ENCODE results near the gene ISG15. TPM values are rescaled to one million over a fixed set of nuclear protein-coding genes. Genes with fewer than 3 reads are reported as not detected.

ISG15 gene
- polyA plus RNA-seq, 1 of the 3 experiments (the other 2 are of a cell fraction) = 28.6 TPM

GRCh38 chr1:1054099-1054700, 40.9 kb downstream of the ISG15 start (continued):
- TF ChIP-seq REST (IDR thresholded peaks at IDR 0.05; ENCODE audit: low read depth, low read length) (no peak), NRF1 (IDR thresholded peaks at IDR 0.05; ENCODE audit: low read depth, low read length) (no peak), IRF3 (IDR thresholded peaks at IDR 0.05; ENCODE audit: low read depth, low read length) (no peak), EZH2phosphoT487 (IDR thresholded peaks at IDR 0.05; ENCODE audit: borderline replicate concordance, low read depth) (no peak), MEF2A (IDR thresholded peaks at IDR 0.05; ENCODE audit: borderline replicate concordance, low read depth) (no peak), SIN3A (IDR thresholded peaks at IDR 0.05; ENCODE audit: borderline replicate concordance, low read depth, low read length) (no peak)

GRCh38 chr1:1054971-1055370, 41.7 kb downstream of the ISG15 start:
- Histone ChIP-seq H3K4me2 (no peak overlapping the region), H2AFZ (ENCODE audit: low read depth) (no peak overlapping the region), H3K9me2 (no peaks in the 10 kb centered on the region), H3K36me3 (replicated peaks in 1 of 2; ENCODE audit: control insufficient read depth in 1 of 2, insufficient read depth in 2 of 2, low read length in 1 of 2) (peaks cover 0 to 5% of the 10 kb centered on the region in 2 experiments), H3K4me1 (ENCODE audit: control insufficient read depth in 1 of 2, insufficient read depth in 2 of 2, low read depth in 1 of 2, low read length in 1 of 2) (peaks cover 0 to 3% of the 10 kb centered on the region in 2 experiments; a peak in 1 of 4 replicates), H3K9ac (no peak overlapping the region), H4K20me1 (ENCODE audit: insufficient read depth) (no peaks in the 10 kb centered on the region), H3K9me3 (no peaks in the 10 kb centered on the region), H3K27me3 (ENCODE audit: insufficient read depth) (peaks cover 13% of the 10 kb centered on the region; the same call in 1 of the 2 replicates), H3K27ac (ENCODE audit: low read depth in 2 of 2, low read length in 1 of 2) (no peak overlapping the region), H3K4me3 (ENCODE audit: low read depth in 2 of 2, low read length in 1 of 2) (no peak overlapping the region), H3K79me2 (ENCODE audit: insufficient read depth) (no peaks in the 10 kb centered on the region), H3F3A (replicated peaks; ENCODE audit: insufficient read depth) (peaks cover under 1% of the 10 kb centered on the region)
- ChIA-PET POLR2A (no interaction called here), CTCF (interaction anchor here (0.9 to 2.2 kb wide), 4 partner anchors 9 to 73 kb away, joined by 4 to 8 read pairs (median 6); partner anchors contain the start of gene PERM1)
- TF ChIP-seq NRF1 (IDR thresholded peaks at IDR 0.05; ENCODE audit: low read depth, low read length) = no peak
- WGBS (ENCODE audit: low lambda C conversion rate) = 88% methylated on average over 20 of the region's 23 CpGs
- DNase-seq = no peak
